HG02852 (cell line): ENCODE measurements around the gene KCNIP2.

Experiments used
- ATAC-seq: cut with Tn5 transposase; IDR thresholded peaks from one replicate; pipeline ENCODE4 v1.9.1; 2021; ENCODE audit warnings: mild to moderate bottlenecking, moderate library complexity; ENCODE audit not compliant: unreplicated experiment

KCNIP2 gene

DNA sequence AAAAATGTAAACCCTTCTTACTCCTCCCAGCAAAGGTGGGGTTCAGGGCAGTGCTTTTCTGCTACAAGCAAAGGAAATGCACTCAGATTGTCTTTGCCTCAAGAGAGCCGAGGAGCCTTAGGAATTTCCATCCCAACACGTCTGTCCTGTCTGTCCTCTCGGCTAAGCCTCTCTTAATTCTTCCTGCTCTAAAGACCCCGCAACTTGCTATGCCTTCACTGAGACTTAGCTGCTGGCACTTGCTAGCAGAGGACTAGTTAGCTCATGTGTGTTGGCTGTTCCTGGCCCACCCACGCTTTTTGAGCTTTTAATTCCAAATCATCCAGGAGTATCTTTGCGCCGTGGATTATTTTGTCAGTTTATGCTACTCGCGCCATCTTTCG is 59.9 kb downstream of the KCNIP2 start:
- ATAC-seq, result no peak

DNA sequence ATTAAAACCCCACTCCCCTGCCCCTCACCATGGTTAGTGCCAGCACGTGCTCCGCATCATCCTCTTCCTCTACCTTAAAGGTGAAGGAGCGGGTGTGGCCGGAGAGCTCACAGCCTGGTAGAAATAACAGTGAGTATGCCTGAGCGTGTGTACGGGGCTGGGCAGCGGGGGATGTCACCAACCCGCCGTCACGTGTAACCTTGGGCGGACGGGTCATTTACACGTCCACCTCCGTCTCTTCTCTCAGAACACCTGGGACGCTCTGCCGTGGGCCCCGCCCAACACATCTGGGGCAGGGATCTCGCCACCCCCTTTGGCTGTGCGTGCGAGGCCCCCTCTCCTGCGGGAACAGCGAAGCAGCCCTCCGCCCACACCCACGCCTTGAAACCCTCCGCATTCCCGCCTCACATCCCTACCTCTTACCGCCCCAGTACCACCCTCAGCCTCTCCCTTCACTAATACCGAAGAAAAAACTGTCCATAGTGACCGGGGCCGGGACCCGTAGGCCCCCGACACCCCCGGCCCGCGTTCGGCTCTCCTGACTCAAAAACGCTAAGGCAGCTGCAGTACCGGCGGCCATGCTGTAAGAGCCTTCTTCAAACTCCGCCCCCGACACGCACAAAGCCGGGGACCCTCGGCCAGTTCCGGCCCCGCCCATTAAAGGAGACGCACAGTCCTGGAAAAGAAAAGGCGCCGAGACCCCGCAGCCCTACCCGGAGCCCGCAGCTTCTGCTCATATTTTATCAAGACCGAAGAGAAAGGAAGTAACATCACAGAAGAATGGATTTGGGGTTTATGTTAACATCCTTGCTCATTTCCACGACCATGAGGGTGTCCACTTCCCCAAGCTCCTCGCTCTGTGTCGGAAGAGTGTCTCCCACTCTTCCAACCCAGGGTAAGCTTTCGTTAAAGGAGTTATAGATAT is 60.5 kb downstream of the KCNIP2 start, which contains the start of gene NPM3:
Gene NPM3, minus strand, starts transcription at position 636 of the 925 bp plus-strand sequence. Its CDS starts 56 bp downstream, at position 580.
- peak; percentile 73 for ATAC-seq

- ATAC-seq, result no peak
These were observed 61.4 kb downstream of the KCNIP2 start for GRCh38 chr10:101781984-101782810.

DNA sequence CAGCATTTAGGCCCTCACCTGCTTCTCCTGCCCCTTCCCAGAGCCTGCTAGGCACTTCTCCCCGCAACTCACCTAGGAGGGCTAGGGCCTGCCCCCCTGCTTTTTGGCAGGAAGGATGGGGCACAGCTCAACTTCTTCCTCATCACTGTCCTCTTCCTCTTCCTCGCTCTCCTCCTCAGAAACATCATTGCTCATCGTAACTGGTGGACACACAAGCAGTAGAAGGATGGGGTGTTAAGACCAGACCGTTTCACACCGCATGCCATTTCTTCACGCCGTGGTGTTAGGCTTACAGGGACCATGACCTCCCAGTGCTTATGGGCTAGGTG is 62.0 kb downstream of the KCNIP2 start:
- ATAC-seq, result no peak

DNA sequence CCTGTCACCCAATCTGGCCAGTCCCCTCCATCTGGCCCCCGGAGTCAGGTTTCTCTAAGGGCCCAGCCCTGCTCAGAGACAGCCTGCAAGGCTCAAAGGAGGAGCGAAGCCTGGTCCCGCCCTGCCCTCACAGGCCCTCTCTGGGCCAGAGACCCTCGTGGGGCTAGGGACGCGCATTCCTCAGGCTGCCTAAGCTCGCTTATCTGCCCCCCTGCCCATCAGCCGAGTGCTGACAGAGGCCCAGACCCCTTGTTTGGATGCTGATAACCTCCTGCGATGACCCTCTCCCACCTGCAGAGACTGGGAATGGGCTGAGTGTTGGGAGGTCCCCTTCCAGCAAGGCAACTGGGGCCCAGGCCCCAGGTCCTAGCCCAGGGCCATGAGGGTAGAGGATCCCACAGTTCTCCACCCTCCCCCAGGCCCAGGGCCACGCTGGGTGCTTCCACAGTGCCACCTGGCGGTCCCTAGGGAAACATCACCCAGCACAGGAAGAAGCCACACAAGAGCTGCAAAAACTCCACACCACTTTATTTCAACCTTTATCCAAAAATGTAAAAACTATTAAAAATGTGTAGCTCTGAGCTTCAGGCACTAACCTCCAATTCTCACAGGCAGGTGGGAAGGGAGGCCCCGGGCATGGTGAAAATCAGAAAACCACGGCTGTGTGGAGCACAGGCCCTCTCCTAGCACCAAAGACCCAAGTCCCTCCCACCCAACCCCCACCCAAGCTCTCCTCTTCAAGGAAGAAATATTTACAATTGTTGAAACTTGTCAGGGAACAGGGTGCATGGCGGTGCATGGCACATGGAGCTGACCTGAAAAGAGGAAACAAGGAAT is 62.6 kb downstream of the KCNIP2 start:
- ATAC-seq, result no peak

DNA sequence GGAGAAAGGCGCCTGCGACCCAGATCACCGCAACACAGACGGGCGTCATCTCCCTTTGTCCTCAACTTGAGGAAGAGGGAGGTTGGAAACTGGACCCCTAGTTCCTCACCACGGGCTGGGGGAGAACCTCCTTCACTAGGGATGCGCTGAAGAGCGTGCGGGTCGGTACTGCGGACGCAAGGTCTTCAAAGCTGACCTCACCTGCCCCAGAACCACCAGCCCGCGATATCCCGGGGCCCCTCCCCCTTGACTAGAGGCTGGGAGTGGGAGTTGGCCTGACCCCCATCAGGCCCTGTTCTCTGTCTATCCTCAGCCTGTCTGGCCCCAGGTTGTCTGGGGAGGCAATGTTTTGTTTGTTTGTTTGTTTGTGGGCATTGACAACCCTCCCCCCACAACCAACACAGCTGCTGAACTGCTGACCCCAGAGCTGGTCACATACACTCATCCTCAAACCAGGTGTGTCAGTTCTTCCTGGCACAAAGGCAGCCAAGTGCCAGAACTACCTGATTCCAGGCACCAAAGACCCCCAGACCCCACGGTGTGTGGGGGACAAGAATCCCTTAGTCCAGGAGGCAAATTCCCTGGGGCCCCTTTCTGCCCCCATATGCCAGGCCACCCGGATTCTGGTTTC is 63.3 kb downstream of the KCNIP2 start:
- no peak for ATAC-seq

GRCh38 chr10:101779544-101780186 is 63.9 kb downstream of the KCNIP2 start:
- peak; percentile 43 for ATAC-seq

GRCh38 chr10:101778781-101779543 is 64.6 kb downstream of the KCNIP2 start:
- ATAC-seq, result no peak

DNA sequence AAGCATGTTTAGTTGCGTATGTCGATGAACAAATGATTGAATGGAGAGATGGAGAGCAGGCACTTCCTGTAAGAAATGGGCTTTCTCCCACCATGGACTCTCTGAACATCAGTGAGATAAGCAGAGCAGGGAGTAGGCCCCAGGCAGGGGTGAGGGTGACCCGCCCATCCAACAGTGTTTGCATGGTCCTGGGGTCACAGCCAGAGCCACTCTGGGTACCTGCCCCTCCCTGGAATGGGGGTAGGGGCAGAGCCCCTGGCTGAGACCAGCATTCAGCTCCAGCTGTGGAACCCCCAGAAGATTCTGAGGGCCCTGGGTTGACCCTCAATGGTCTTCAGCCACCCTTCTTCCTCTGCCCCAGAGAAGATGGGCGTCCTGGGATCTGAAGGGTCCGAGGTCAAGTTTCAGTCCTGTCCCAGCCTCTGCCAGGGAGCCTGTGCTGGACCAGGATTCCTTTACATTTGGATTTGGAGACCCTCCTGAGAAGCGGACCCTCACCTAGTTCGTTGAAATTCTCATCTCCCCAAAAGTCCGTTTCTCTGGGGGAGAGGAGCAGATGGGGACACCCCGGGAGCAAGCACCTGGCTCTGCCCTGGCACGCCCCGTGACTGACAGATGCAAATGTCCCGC is 65.3 kb downstream of the KCNIP2 start:
- no peak for ATAC-seq

DNA sequence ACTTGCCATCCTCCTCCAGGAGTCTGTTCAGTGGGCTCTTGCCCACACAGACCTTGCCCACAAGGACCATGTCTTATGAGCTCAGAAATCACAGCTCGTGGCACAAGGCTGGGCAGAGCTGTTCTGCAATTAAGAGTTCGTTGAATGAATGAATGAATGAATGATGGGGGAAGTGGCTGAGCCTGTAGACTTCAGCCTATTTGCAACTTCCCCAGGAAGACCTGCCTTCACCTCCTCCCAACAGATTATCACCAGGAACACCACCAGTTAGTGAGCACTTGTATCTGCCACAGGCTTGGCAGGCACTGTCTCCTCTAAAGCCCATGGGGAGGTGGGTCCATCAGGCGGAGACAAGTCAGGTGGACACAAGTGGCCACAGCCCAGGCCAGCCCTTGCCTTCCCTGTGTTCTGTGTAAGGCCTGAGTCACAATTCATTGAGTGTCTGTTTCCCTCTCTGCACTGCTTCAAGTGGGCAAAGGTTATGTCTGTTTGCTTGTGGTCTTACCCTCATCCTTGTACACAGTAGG is 65.9 kb downstream of the KCNIP2 start:
- ATAC-seq, result no peak

DNA sequence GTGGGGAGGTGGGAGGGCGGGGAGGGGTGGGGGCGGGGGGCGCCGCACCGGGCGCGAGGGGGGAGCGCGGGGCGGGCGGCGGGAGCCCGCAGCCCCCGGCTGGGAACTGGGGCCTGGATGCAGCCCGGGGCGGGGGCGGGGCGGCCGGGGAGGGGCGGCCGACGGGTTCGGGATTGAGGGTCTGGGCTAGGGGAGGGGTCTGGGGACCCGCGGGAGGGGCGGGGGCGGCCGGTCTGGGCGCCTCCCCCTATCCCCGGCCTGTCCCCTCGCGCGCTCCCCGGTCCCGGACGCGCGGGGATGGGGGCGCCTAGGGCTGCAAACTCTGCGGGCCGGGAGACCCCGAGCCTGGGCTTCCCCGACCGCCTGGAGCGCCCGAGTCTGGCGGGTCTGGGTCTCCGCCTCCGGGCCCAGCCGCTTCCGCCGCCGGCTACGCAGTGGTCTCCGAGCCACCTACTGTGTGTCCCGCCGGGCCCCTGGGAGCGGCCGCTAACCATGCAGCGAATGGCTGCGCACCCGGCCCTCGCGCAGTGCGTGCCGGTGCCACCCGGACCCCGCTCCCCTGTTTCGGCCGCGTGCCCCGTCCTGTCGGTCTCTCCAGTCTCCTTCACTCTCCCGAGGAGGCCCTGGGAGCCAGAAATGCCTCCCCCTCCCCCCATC is 67.3 kb downstream of the KCNIP2 start:
- ATAC-seq, result no peak
